Neural cell (in vitro differentiated cells): ENCODE measurements around the gene SALL3. TPM values are rescaled to one million over a fixed set of nuclear protein-coding genes. Genes with fewer than 3 reads are reported as not detected.

Source experiments
- H2AFZ ChIP-seq: fragments of 200-600, 300-800 bp; sonication (generic), shearing (Covaris generic); 2 replicates; pipeline ENCODE4 v1.6.0; 2014; ENCODE audit warnings: low read depth, mild to moderate bottlenecking, antibody characterized with exemption, low read length, moderate library complexity
- H3F3A ChIP-seq: fragments of 200-600 bp; shearing (Covaris generic); 2 replicates; pipeline ENCODE4 v1.6.1; 2016; ENCODE audit warnings: mild to moderate bottlenecking, moderate library complexity, mixed read lengths, antibody characterized with exemption, low read length; ENCODE audit not compliant: insufficient read depth, poor library complexity, severe bottlenecking
- H3K27ac ChIP-seq: fragments of 200-600, 300-800 bp; sonication (generic), shearing (Covaris generic); 2 replicates; pipeline ENCODE4 v1.5.1; 2014; ENCODE audit warnings: mild to moderate bottlenecking, low read length, moderate library complexity
- H3K27me3 ChIP-seq: fragments of 300-800, 200-600 bp; sonication (generic), shearing (Covaris generic); 2 replicates; pipeline ENCODE4 v1.6.0; 2014; ENCODE audit warnings: mild to moderate bottlenecking, low read depth, low read length, moderate library complexity; ENCODE audit not compliant: insufficient read depth
- H3K36me3 ChIP-seq: fragments of 300-800, 200-600 bp; sonication (generic), shearing (Covaris generic); 2 replicates; pipeline ENCODE4 v1.5.1; 2014; ENCODE audit warnings: mild to moderate bottlenecking, antibody characterized with exemption, low read length, moderate library complexity; ENCODE audit not compliant: insufficient read depth
- H3K4me2 ChIP-seq: fragments of 300-800, 200-600 bp; sonication (generic), shearing (Covaris generic); 2 replicates; pipeline ENCODE4 v1.6.0; 2014; ENCODE audit warnings: mild to moderate bottlenecking, low read length
- H3K4me3 ChIP-seq: fragments of 300-800, 200-600 bp; sonication (generic), shearing (Covaris generic); 2 replicates; pipeline ENCODE4 v1.5.1; 2014; ENCODE audit warnings: mild to moderate bottlenecking, low read length, moderate library complexity
- H3K79me2 ChIP-seq: fragments of 200-600 bp; shearing (Covaris generic); replicated peaks from 2 replicates; pipeline ENCODE4 v1.6.0; 2014; ENCODE audit warnings: mild to moderate bottlenecking, low read length, moderate library complexity; ENCODE audit not compliant: insufficient read depth
- H3K9ac ChIP-seq: fragments of 300-800, 200-600 bp; sonication (generic), shearing (Covaris generic); 2 replicates; pipeline ENCODE4 v1.6.1; 2016; ENCODE audit warnings: mild to moderate bottlenecking, low read length, mixed read lengths
- H3K9me2 ChIP-seq: fragments of 200-600 bp; shearing (Covaris generic); 2 replicates; pipeline ENCODE4 v1.6.1; 2016; ENCODE audit warnings: mild to moderate bottlenecking, low read length, mixed read lengths; ENCODE audit not compliant: insufficient read depth
- H3K9me3 ChIP-seq: fragments of 200-600, 300-800 bp; sonication (generic), shearing (Covaris generic); 2 replicates; pipeline ENCODE4 v1.6.1; 2016; ENCODE audit warnings: mild to moderate bottlenecking, mixed run types, low read length, moderate library complexity, mixed read lengths
- H4K20me1 ChIP-seq: fragments of 200-600 bp; shearing (Covaris generic); 2 replicates; pipeline ENCODE4 v1.6.1; 2016; ENCODE audit warnings: mild to moderate bottlenecking, mixed run types; ENCODE audit not compliant: insufficient read depth
- EP300 ChIP-seq: fragments of 450-650 bp; conservative IDR thresholded peaks from 2 replicates; pipeline ENCODE4 v1.6.1; 2014; ENCODE audit warnings: antibody characterized with exemption, mild to moderate bottlenecking, moderate library complexity; ENCODE audit not compliant: poor library complexity, severe bottlenecking
- EZH2 ChIP-seq: fragments of 200-600, 300-800 bp; shearing (Covaris generic), sonication (generic); IDR thresholded peaks from 2 replicates; pipeline ENCODE4 v1.6.1; 2014; ENCODE audit warnings: antibody characterized with exemption, low read length, borderline replicate concordance, mild to moderate bottlenecking; ENCODE audit not compliant: insufficient read depth, poor library complexity, severe bottlenecking
- MXI1 ChIP-seq: fragments of 450-650 bp; conservative IDR thresholded peaks from 2 replicates; pipeline ENCODE4 v1.6.1; 2014; ENCODE audit warnings: antibody characterized with exemption, mild to moderate bottlenecking; ENCODE audit not compliant: poor library complexity, severe bottlenecking
- POLR2AphosphoS5 ChIP-seq: IDR thresholded peaks from 2 replicates; pipeline ENCODE4 v1.6.1; 2012
- RAD21 ChIP-seq: fragments of 450-650 bp; conservative IDR thresholded peaks from 2 replicates; pipeline ENCODE4 v1.6.1; 2014; ENCODE audit warnings: antibody characterized with exemption, mild to moderate bottlenecking, moderate library complexity
- SMC3 ChIP-seq: fragments of 450-650 bp; conservative IDR thresholded peaks from 2 replicates; pipeline ENCODE4 v1.6.1; 2014; ENCODE audit warnings: antibody characterized with exemption, mild to moderate bottlenecking, moderate library complexity; ENCODE audit not compliant: poor library complexity
- TAF1 ChIP-seq: IDR thresholded peaks from 2 replicates; pipeline ENCODE4 v1.6.1; 2012; ENCODE audit warnings: low read depth
- polyA plus RNA-seq: library from polyadenylated mRNA; depleted of rRNA; stranded (reverse); fragments of >200 nt; gene quantifications from 2 replicates; pipeline ENCODE4 v1.2.3, GENCODE V29; 2014
- TF ChIP-seq, protein P1 (sequence below): fragments of 450-650 bp; IDR thresholded peaks from 2 replicates; pipeline ENCODE4 v1.5.1; 2014; ENCODE audit warnings: antibody characterized with exemption, mild to moderate bottlenecking, moderate library complexity; ENCODE audit not compliant: poor library complexity, severe bottlenecking
- TF ChIP-seq, protein P2 (sequence below): IDR thresholded peaks from 2 replicates; pipeline ENCODE4 v1.6.1; 2012; ENCODE audit warnings: borderline replicate concordance

Gene SALL3
- polyA plus RNA-seq, 1 donor from 2014 or later = 0.16 TPM

DNA sequence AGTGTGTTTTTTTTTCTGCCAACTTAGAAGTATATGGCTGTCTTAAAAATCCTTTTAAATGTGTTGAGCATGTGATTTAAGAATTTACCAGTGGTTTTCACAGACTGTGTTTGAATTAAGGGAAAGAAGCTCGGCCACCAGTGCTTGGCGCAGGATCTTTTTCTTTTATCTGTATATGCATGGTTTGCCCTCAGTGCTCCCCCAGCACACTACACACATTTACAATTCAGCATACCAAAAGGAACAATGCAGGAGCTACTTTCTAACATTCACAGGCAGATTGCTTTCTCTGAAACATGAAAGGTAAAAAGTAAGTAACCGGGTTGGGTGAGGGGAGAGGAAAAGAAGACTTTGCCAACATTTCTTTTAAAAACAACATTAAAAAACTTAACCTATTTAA, 3.9 kb downstream of the SALL3 start:
- no peak overlapping the region for H3K9ac ChIP-seq
- no peaks in the 10 kb centered on the region for H3K36me3 ChIP-seq
- H3F3A ChIP-seq = no peaks in the 10 kb centered on the region
- H3K4me2 ChIP-seq = no peak overlapping the region
- H3K27ac ChIP-seq = no peak overlapping the region
- no peak overlapping the region for H3K4me3 ChIP-seq
- peaks cover 5% of the 10 kb centered on the region for H3K9me3 ChIP-seq
- H4K20me1 ChIP-seq = no peaks in the 10 kb centered on the region
- no peak overlapping the region for H2AFZ ChIP-seq
- H3K79me2 ChIP-seq = peaks cover 30% of the 10 kb centered on the region
- TF ChIP-seq POLR2AphosphoS5 = no peak
- no peak for TF ChIP-seq EP300
- TF ChIP-seq SMC3 = no peak
- TF ChIP-seq, protein P1, sequence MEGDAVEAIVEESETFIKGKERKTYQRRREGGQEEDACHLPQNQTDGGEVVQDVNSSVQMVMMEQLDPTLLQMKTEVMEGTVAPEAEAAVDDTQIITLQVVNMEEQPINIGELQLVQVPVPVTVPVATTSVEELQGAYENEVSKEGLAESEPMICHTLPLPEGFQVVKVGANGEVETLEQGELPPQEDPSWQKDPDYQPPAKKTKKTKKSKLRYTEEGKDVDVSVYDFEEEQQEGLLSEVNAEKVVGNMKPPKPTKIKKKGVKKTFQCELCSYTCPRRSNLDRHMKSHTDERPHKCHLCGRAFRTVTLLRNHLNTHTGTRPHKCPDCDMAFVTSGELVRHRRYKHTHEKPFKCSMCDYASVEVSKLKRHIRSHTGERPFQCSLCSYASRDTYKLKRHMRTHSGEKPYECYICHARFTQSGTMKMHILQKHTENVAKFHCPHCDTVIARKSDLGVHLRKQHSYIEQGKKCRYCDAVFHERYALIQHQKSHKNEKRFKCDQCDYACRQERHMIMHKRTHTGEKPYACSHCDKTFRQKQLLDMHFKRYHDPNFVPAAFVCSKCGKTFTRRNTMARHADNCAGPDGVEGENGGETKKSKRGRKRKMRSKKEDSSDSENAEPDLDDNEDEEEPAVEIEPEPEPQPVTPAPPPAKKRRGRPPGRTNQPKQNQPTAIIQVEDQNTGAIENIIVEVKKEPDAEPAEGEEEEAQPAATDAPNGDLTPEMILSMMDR = no peak
- TF ChIP-seq EZH2 = no peak
- no peak for TF ChIP-seq RAD21
- TF ChIP-seq MXI1 = no peak
- TF ChIP-seq TAF1 = no peak
- TF ChIP-seq, protein P2, sequence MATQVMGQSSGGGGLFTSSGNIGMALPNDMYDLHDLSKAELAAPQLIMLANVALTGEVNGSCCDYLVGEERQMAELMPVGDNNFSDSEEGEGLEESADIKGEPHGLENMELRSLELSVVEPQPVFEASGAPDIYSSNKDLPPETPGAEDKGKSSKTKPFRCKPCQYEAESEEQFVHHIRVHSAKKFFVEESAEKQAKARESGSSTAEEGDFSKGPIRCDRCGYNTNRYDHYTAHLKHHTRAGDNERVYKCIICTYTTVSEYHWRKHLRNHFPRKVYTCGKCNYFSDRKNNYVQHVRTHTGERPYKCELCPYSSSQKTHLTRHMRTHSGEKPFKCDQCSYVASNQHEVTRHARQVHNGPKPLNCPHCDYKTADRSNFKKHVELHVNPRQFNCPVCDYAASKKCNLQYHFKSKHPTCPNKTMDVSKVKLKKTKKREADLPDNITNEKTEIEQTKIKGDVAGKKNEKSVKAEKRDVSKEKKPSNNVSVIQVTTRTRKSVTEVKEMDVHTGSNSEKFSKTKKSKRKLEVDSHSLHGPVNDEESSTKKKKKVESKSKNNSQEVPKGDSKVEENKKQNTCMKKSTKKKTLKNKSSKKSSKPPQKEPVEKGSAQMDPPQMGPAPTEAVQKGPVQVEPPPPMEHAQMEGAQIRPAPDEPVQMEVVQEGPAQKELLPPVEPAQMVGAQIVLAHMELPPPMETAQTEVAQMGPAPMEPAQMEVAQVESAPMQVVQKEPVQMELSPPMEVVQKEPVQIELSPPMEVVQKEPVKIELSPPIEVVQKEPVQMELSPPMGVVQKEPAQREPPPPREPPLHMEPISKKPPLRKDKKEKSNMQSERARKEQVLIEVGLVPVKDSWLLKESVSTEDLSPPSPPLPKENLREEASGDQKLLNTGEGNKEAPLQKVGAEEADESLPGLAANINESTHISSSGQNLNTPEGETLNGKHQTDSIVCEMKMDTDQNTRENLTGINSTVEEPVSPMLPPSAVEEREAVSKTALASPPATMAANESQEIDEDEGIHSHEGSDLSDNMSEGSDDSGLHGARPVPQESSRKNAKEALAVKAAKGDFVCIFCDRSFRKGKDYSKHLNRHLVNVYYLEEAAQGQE = no peak
- H3K9me2 ChIP-seq = no peaks in the 10 kb centered on the region
- H3K27me3 ChIP-seq = peaks cover 65% of the 10 kb centered on the region

DNA sequence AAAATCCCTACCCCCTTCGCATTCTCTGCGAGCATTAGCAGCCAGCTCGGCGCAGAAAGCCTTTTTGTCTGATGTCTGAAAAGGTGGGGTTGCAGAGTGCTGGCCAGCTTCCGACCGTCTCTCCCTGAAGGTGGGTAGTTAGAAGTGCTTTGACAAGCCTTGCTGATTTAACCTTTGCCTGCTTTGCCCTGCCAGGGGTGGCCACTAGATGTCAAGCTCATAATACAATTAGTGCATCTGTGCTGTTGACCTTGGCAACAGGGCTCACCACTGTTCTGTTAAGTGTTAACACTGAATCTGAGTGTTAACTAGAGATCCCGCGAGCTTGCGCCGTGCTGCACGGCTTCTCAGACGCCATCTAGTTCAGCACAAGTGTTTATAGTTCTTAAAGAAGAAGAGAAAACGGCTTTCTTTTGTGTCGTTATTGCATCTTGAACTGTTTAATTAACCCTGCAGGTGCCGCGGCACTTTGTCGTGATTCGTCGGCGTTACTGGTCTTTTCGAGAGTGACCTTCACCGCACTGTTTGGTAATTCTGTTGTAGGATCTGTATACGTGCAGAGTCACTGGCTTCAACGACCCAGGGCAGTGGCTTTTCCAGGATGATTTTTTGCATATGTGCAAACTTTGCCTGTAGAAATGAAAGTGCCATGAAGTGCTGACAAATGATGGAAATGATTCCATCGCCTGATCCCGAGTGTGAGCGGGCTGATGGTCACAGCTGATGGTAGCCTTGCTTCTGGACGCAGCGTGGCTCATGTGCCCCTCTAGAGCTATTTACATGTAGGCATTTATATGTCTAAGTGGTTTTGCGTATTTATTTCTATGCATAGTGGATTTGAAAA, 5.5 kb downstream of the SALL3 start:
- H3K9ac ChIP-seq = no peak overlapping the region
- H2AFZ ChIP-seq = no peak overlapping the region

More for the DNA sequence above, 5.5 kb downstream of the SALL3 start:
- Histone ChIP-seq H3K4me2 (no peak overlapping the region), H3K27ac (no peak overlapping the region), H3K27me3 (peaks cover 58% of the 10 kb centered on the region), H3K4me3 (peak overlapping the region; percentile 8), H3K36me3 (no peaks in the 10 kb centered on the region), H3K9me3 (peaks cover 5% of the 10 kb centered on the region), H4K20me1 (no peaks in the 10 kb centered on the region), H3K9me2 (no peaks in the 10 kb centered on the region), H3F3A (no peaks in the 10 kb centered on the region), H3K79me2 (peaks cover 32% of the 10 kb centered on the region)
- TF ChIP-seq POLR2AphosphoS5 (no peak), MXI1 (no peak), SMC3 (peak; percentile 23), TAF1 (no peak)
- TF ChIP-seq, protein P1 = peak; percentile 40
